ENCODE measurements around the gene MYRFL.

GRCh38 chr12:69972136-69972535 lies 147.1 kb downstream of the MYRFL start:
- TF ChIP-seq CTCF (conservative IDR thresholded peaks at IDR 0.05) (no peak), EZH2 (IDR thresholded peaks at IDR 0.05; ENCODE audit: low read depth) (no peak)
